Motor neuron (in vitro differentiated cells): ENCODE measurements around the gene PARD3. TPM values are rescaled to one million over a fixed set of nuclear protein-coding genes. Genes with fewer than 3 reads are reported as not detected.

Source experiments
- ATAC-seq, 8 experiments: fragments of 200-7000 bp; cut with Tn5 transposase; replicated peaks in 6 of 8; 2 replicates each; pipeline ENCODE4 v1.8.0; 2021; ENCODE audit warnings: mild to moderate bottlenecking in 8 of 8, moderate library complexity in 8 of 8
- H3K27ac ChIP-seq, 2 donors: fragments of 250-450 bp; sonication (Bioruptor Pico); 2 replicates each; pipeline ENCODE4 v1.9.0; 2021; ENCODE audit warnings: antibody characterized with exemption in 2 of 2, mild to moderate bottlenecking in 2 of 2, moderate library complexity in 1 of 2
- H3K4me1 ChIP-seq, 2 donors: fragments of 250-450 bp; sonication (Bioruptor Pico); replicated peaks in 1 of 2; 2 replicates each; pipeline ENCODE4 v1.6.1; 2021; ENCODE audit warnings: antibody characterized with exemption in 2 of 2, mild to moderate bottlenecking in 2 of 2, moderate library complexity in 1 of 2
- H3K4me3 ChIP-seq, 5 donors: fragments of 250-450 bp; sonication (Bioruptor Pico); 2 replicates each; pipeline ENCODE4 v1.9.0; 2021; ENCODE audit warnings: antibody characterized with exemption in 5 of 5, mild to moderate bottlenecking in 5 of 5, moderate library complexity in 4 of 5
- WGBS, 10 experiments: fragments of 450-650 bp; shearing (Covaris generic); methylation state at CpG; one replicate each; pipeline ENCODE4 v1.0.0; 2022; 5-methylcytosine and 5-hydroxymethylcytosine counted together
- in situ Hi-C, 9 experiments: fragments of 400-800 bp; cut with MboI; loops; one replicate each; pipeline ENCODE4 v1.15.0; 2021; ENCODE audit warnings: low sequenced_read_pairs in 9 of 9, low pct_unique_long_range_greater_than_20kb in 2 of 9; ENCODE audit not compliant: unreplicated experiment in 9 of 9
- total RNA-seq, 8 experiments: library from RNA; unstranded; fragments of 300-600 nt; gene quantifications; 2 replicates each; pipeline versions ENCODE4 v1.2.3 to v1.2.4, GENCODE V29; 2022

Gene PARD3
- total RNA-seq, 8 experiments from 2014 or later, result 21.5 to 154 (median 34.0) TPM

DNA sequence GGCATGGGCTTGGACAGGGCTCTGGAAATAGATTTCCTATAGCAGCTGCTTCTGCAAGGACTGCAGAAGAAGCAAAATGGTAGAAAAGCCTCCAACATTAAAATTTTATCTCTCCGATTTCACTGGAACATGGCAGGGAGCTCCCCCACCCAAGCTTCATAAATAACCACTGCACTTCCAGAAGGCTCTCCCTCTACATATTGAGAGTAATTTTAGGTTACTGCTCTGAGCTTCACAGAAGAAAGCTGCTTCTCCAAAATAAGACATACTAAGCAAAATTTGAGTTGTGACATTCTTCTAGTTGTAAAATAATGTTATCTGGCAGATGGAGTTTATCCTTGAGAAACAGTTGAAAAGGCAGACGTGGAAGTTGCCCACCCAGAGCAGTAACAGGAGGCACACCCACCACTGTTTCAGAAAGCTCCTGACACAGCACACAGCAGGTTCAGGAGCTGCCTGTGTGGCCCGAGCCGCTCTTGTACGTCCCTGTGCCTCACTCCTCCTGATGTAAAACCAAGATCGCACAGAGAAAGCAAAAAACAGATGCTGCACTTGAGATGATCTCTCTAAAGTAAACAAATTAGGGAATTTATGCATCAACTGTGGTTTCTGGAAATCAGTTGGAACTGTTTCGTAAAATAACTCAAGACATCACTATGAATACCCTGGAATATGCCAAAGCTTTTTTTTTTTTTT lies 621.0 kb downstream of the PARD3 start:
- no peak overlapping the region for H3K27ac ChIP-seq
- 0 to 100% (median 49%) methylated on average over 1 to 7 of the region's 7 CpGs; no CpG with 5 or more reads in 1 of the 10 experiments for WGBS, 10 experiments
- in situ Hi-C loops, result no loop called here
- no peak overlapping the region for H3K4me3 ChIP-seq
- ATAC-seq, result peak in 7 of 8 experiments; percentile 34 to 92 (median 49)
- peaks cover 5 to 26% of the 10 kb centered on the region in 2 donors for H3K4me1 ChIP-seq

DNA sequence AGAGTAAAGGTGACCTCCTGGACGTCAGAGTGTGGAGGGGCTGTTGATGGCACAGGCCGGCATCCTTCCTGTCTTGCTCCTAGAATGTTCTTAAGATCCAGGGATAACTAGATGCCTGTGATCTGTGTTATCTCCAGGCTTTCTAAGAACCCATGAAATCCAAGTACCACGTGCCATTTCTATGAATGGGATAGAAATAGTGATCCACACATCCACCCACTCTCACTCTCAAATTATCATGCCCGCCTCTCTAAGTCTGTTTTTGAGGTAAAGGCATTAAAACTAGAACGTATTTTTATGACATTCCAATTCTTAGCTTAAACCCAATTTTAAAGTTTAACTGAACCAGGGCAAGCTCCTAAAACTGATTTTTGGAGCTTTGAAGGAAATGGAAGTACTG lies 622.5 kb downstream of the PARD3 start:
- H3K27ac ChIP-seq, result no peak overlapping the region
- in situ Hi-C loops, result no loop called here
- H3K4me3 ChIP-seq, result no peak overlapping the region
- ATAC-seq, result no peak
- 54 to 100% (median 100%) methylated on average over 1 to 5 of the region's 5 CpGs; no CpG with 5 or more reads in 3 of the 10 experiments for WGBS, 10 experiments
- H3K4me1 ChIP-seq, result peaks cover 6 to 24% of the 10 kb centered on the region in 2 donors

- ATAC-seq, result no peak
- in situ Hi-C loops, result no loop called here
- peaks cover 18 to 36% of the 10 kb centered on the region in 2 donors for H3K4me1 ChIP-seq
- H3K4me3 ChIP-seq, result no peak overlapping the region
- no peak overlapping the region for H3K27ac ChIP-seq
- WGBS, 10 experiments, result 69 to 90% (median 80%) methylated on average over 1 to 2 of the region's 3 CpGs; no CpG with 5 or more reads in 6 of the 10 experiments
These were observed 623.7 kb downstream of the PARD3 start for GRCh38 chr10:34191406-34191805.

- WGBS, 10 experiments, result 54 to 100% (median 78%) methylated on average over 2 to 5 of the region's 7 CpGs
- ATAC-seq, result peak in 3 of 8 experiments; percentile 21 to 62 (median 43)
These were observed 624.5 kb downstream of the PARD3 start for GRCh38 chr10:34190580-34190979.

DNA sequence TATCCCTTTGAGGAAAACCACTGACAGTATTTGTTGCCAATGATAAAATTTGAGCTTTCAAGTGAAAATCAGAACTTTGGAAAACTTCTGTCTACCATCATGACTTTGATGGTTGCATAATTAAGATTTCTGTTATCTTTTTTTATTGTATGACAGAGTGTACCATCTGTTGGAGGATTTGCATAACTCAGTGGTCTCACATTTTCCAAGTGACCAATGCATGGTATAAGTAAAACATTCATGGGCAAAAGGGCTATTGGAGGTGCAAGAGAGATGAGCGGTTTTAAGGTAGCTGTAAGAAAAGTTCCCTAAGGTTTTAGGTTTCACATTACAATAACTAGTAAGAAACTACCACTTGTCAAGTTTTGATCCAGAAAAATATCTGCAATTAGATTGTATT lies 625.3 kb downstream of the PARD3 start:
- no peak for ATAC-seq
- in situ Hi-C loops, result no loop called here
- no peak overlapping the region for H3K4me3 ChIP-seq
- H3K27ac ChIP-seq, result no peak overlapping the region
- H3K4me1 ChIP-seq, result peaks cover 29 to 50% of the 10 kb centered on the region in 2 donors
- whole genome bisulfite sequencing, 10 experiments, result 80 to 100% (median 100%) methylated on average over 1 of the region's 1 CpG; no CpG with 5 or more reads in 3 of the 10 experiments

More at GRCh38 chr10:34190580-34190979, 624.5 kb downstream of the PARD3 start:
- Histone ChIP-seq H3K4me1 (peaks cover 23 to 42% of the 10 kb centered on the region in 2 donors), H3K4me3 (no peak overlapping the region), H3K27ac (no peak overlapping the region)
- in situ Hi-C loops, result no loop called here

- WGBS, 10 experiments, result 50 to 95% (median 76%) methylated on average over 2 to 5 of the region's 5 CpGs; no CpG with 5 or more reads in 3 of the 10 experiments
These were observed 626.9 kb downstream of the PARD3 start for GRCh38 chr10:34188221-34188620.

DNA sequence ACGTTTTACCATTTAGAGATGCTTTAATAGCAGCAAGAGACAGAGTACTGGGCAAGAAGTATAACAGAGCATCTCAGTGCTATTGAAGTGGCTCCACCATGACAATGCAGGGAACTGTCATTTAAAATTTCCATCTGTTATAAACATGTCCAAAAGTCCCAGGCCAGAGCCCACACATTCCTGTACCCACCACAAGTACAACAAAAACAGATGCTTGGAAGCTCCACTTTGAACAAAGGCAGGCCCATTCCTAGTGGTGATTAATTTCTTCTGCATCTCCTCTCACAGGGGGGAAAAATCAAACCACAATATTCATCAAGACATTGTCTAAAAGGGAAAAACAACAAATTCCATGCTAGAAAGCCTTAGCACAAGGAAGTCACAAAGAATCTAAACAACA lies 627.9 kb downstream of the PARD3 start:
- in situ Hi-C loops, result no loop called here

More at GRCh38 chr10:34188221-34188620, 626.9 kb downstream of the PARD3 start:
- ATAC-seq, result peak in 3 of 8 experiments; percentile 17 to 39 (median 33)
- Histone ChIP-seq H3K4me1 (peaks cover 45 to 54% of the 10 kb centered on the region in 2 donors), H3K27ac (no peak overlapping the region), H3K4me3 (no peak overlapping the region)
- in situ Hi-C loops, result no loop called here

DNA sequence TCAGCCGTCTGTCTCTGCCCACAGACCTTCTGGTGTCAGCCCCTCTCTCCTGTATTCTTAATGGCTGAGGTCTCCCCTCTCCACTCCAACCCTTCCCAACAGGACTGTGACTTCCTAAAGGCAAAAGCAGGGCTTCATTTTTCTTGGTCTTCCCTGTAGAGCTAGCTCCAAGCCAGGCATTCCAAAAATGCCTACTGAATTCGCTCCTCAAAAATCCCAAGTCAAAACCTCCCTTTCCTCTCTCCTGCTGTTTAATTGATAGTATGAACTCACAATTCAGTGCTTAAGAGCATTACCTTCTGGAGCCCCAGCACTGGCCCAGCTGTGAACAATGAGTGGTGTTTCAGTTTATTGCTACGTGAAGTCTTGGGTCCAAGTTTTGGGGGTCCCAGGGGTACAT lies 628.4 kb downstream of the PARD3 start:
- ATAC-seq, result no peak
- Histone ChIP-seq H3K27ac (peak overlapping the region; percentile 4 to 34), H3K4me3 (no peak overlapping the region), H3K4me1 (peaks cover 49 to 61% of the 10 kb centered on the region in 2 donors)
- in situ Hi-C loops, result no loop called here
- WGBS, 10 experiments, result 17 to 100% (median 73%) methylated on average over 1 to 2 of the region's 3 CpGs; no CpG with 5 or more reads in 4 of the 10 experiments

More for the DNA sequence above, 627.9 kb downstream of the PARD3 start:
- ATAC-seq, result peak in 3 of 8 experiments; percentile 13 to 32 (median 15)
- 0 to 80% (median 53%) methylated on average over 1 of the region's 1 CpG; no CpG with 5 or more reads in 4 of the 10 experiments for WGBS, 10 experiments
- peaks cover 46 to 56% of the 10 kb centered on the region in 2 donors for H3K4me1 ChIP-seq
- H3K4me3 ChIP-seq, result no peak overlapping the region
- H3K27ac ChIP-seq, result no peak overlapping the region

DNA sequence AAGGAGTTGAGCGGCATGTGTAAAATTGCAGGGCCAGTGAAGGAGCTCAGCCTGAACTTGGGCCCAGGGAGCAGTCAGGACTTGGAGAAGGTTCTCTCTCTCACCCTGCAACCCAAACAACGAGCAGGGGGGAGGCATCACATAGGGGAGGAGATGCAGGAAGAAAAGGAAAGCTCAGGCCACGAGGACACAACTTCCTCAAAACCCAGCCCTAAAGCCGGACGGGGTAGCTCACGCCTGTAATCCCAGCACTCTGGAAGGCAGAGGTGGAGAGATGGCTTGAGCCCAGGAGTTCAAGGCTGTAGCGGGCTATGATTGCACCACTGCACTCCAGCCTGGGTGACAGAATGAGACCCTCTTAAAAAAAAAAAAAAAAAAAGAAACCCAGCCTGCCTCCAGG lies 629.1 kb downstream of the PARD3 start:
- Histone ChIP-seq H3K4me3 (no peak overlapping the region), H3K27ac (no peak overlapping the region), H3K4me1 (peaks cover 56 to 62% of the 10 kb centered on the region in 2 donors)
- in situ Hi-C loops, result no loop called here
- ATAC-seq, result no peak
- 50 to 100% (median 92%) methylated on average over 1 to 5 of the region's 7 CpGs; no CpG with 5 or more reads in 3 of the 10 experiments for WGBS, 10 experiments

GRCh38 chr10:34184939-34185386 lies 630.1 kb downstream of the PARD3 start:
- peak in 4 of 8 experiments; percentile 17 to 44 (median 26) for ATAC-seq
- Histone ChIP-seq H3K27ac (peak overlapping the region in 1 of 2 donors; percentile 52), H3K4me1 (peaks cover 53 to 56% of the 10 kb centered on the region in 2 donors), H3K4me3 (no peak overlapping the region)
- in situ Hi-C loops, result no loop called here
- WGBS, 10 experiments, result 17 to 60% (median 21%) methylated on average over 1 of the region's 1 CpG; no CpG with 5 or more reads in 6 of the 10 experiments

GRCh38 chr10:34184397-34184796 lies 630.7 kb downstream of the PARD3 start:
- WGBS, 10 experiments, result 4 to 89% (median 24%) methylated on average over 3 to 6 of the region's 6 CpGs; no CpG with 5 or more reads in 2 of the 10 experiments
- H3K27ac ChIP-seq, result peak overlapping the region in 1 of 2 donors; percentile 52
- peak in 3 of 8 experiments; percentile 16 to 44 (median 26) for ATAC-seq
- H3K4me1 ChIP-seq, result peaks cover 53 to 56% of the 10 kb centered on the region in 2 donors
- H3K4me3 ChIP-seq, result no peak overlapping the region
- in situ Hi-C loops, result no loop called here

DNA sequence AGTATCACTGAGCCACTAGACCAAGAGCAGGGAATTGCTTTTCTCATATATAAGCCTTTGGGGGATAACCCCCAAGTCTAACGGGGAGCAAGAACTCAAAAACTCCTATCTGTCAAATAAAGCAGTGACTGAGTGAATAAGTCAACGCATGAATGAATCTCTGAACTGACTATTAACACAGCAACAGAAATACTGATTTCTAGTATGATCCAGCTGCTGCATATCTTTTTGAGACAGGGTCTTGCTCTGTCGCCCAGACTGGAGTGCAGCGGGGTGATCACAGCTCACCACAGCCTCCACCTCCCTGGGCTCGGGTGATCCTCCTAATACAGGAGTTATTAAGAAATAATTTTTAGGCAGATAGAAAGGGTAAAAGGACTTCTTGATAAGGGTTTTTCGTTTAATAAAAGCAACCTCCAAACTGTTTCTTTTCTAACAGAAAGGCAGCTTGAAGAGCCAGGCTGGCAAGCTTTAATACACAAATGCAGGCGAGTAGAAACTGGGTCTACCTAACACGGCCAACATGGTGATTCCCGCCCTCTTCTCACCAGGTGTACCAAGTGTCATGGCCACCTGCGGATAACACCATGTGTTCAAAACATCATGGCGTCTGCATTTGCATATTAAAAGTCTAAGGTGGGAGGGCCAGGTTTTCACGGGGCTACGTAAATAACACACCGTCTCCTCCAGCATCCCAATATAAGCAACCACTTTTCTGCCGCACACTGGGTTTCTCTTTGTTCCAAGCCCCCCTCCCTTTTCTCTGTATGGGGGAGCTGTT lies 631.9 kb downstream of the PARD3 start:
- Histone ChIP-seq H3K27ac (no peak overlapping the region), H3K4me3 (no peak overlapping the region), H3K4me1 (peaks cover 59 to 65% of the 10 kb centered on the region in 2 donors)
- in situ Hi-C loops, result no loop called here
- peak in 1 of 8 experiments; percentile 40 for ATAC-seq
- 68 to 97% (median 80%) methylated on average over 4 to 11 of the region's 15 CpGs for WGBS, 10 experiments
